ENCODE data around the gene ATP8B4. TPM values are rescaled to one million over a fixed set of nuclear protein-coding genes. Genes with fewer than 3 reads are reported as not detected.

Gene ATP8B4
- polyA plus RNA-seq, 1 donor (not counting 4 experiments of a cell fraction or from before 2014, with no cell fraction given), result 0.05 TPM

- Histone ChIP-seq H3K4me2 (ENCODE audit: control insufficient read depth, extremely low read depth, insufficient read depth, low read depth, low read length) (no peak overlapping the region), H3K27ac (ENCODE audit: control insufficient read depth, insufficient read depth, low read length) (no peak overlapping the region), H3K4me1 (ENCODE audit: control insufficient read depth, extremely low read depth, insufficient read depth, low read length) (no peaks in the 10 kb centered on the region), H3K4me3 (ENCODE audit: control insufficient read depth in 2 of 3, extremely low read depth in 1 of 3, insufficient read depth in 2 of 3, low read depth in 1 of 3, low read length in 3 of 3) (no peak overlapping the region), H3K36me3 (ENCODE audit: control insufficient read depth in 2 of 2, extremely low read depth in 1 of 2, insufficient read depth in 2 of 2, low read length in 2 of 2) (no peaks in the 10 kb centered on the region), H3K9me3 (ENCODE audit: control insufficient read depth, low read depth, low read length) (no peaks in the 10 kb centered on the region), H2AFZ (ENCODE audit: control insufficient read depth, low read length) (no peak overlapping the region), H3K27me3 (ENCODE audit: control insufficient read depth, extremely low read depth, insufficient read depth, low read length) (no peaks in the 10 kb centered on the region), H3K79me2 (ENCODE audit: control insufficient read depth, insufficient read depth, low read length) (no peaks in the 10 kb centered on the region), H3K9me1 (ENCODE audit: control insufficient read depth, extremely low read depth, insufficient read depth, low read length) (no peaks in the 10 kb centered on the region), H3K9ac (ENCODE audit: control insufficient read depth, extremely low read depth, insufficient read depth, low read length) (no peak overlapping the region), H4K20me1 (ENCODE audit: control insufficient read depth, extremely low read depth, insufficient read depth, low read length) (no peaks in the 10 kb centered on the region)
- TF ChIP-seq, protein P1, sequence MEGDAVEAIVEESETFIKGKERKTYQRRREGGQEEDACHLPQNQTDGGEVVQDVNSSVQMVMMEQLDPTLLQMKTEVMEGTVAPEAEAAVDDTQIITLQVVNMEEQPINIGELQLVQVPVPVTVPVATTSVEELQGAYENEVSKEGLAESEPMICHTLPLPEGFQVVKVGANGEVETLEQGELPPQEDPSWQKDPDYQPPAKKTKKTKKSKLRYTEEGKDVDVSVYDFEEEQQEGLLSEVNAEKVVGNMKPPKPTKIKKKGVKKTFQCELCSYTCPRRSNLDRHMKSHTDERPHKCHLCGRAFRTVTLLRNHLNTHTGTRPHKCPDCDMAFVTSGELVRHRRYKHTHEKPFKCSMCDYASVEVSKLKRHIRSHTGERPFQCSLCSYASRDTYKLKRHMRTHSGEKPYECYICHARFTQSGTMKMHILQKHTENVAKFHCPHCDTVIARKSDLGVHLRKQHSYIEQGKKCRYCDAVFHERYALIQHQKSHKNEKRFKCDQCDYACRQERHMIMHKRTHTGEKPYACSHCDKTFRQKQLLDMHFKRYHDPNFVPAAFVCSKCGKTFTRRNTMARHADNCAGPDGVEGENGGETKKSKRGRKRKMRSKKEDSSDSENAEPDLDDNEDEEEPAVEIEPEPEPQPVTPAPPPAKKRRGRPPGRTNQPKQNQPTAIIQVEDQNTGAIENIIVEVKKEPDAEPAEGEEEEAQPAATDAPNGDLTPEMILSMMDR (optimal IDR thresholded peaks at IDR 0.05 in 1 of 3, IDR thresholded peaks at IDR 0.05 in 1 of 3, conservative IDR thresholded peaks at IDR 0.05 in 1 of 3; ENCODE audit: extremely low read depth in 1 of 3, insufficient read depth in 2 of 3, low read length in 3 of 3), result no peak
- no peak for TF ChIP-seq EZH2 (IDR thresholded peaks at IDR 0.05; ENCODE audit: low read length)
- FAIRE-seq (no peak), DNase-seq (ENCODE audit: low read depth, low spot score) (no peak)
- dilution Hi-C loops (cut with MboI; ENCODE audit: extremely low pct_ligation_motif_present, low sequenced_read_pairs), result no loop called here
Observed at GRCh38 chr15:49809894-49810609, 309.0 kb downstream of the ATP8B4 start.

GRCh38 chr15:49808341-49808740 is 310.7 kb downstream of the ATP8B4 start:
- Histone ChIP-seq H3K4me1 (ENCODE audit: control insufficient read depth, extremely low read depth, insufficient read depth, low read length) (no peaks in the 10 kb centered on the region), H3K4me3 (ENCODE audit: control insufficient read depth in 2 of 3, extremely low read depth in 1 of 3, insufficient read depth in 2 of 3, low read depth in 1 of 3, low read length in 3 of 3) (no peak overlapping the region), H3K27me3 (ENCODE audit: control insufficient read depth, extremely low read depth, insufficient read depth, low read length) (no peaks in the 10 kb centered on the region), H4K20me1 (ENCODE audit: control insufficient read depth, extremely low read depth, insufficient read depth, low read length) (no peaks in the 10 kb centered on the region), H3K27ac (ENCODE audit: control insufficient read depth, insufficient read depth, low read length) (no peak overlapping the region), H3K9me3 (ENCODE audit: control insufficient read depth, low read depth, low read length) (no peaks in the 10 kb centered on the region), H3K79me2 (ENCODE audit: control insufficient read depth, insufficient read depth, low read length) (no peaks in the 10 kb centered on the region), H3K9me1 (ENCODE audit: control insufficient read depth, extremely low read depth, insufficient read depth, low read length) (no peaks in the 10 kb centered on the region), H3K4me2 (ENCODE audit: control insufficient read depth, extremely low read depth, insufficient read depth, low read depth, low read length) (no peak overlapping the region), H3K9ac (ENCODE audit: control insufficient read depth, extremely low read depth, insufficient read depth, low read length) (no peak overlapping the region), H2AFZ (ENCODE audit: control insufficient read depth, low read length) (no peak overlapping the region), H3K36me3 (ENCODE audit: control insufficient read depth in 2 of 2, extremely low read depth in 1 of 2, insufficient read depth in 2 of 2, low read length in 2 of 2) (no peaks in the 10 kb centered on the region)
- dilution Hi-C loops (cut with MboI; ENCODE audit: extremely low pct_ligation_motif_present, low sequenced_read_pairs), result no loop called here
- FAIRE-seq, result no peak
- DNase-seq (ENCODE audit: low read depth, low spot score), result no peak
- TF ChIP-seq, protein P1 (optimal IDR thresholded peaks at IDR 0.05 in 1 of 3, IDR thresholded peaks at IDR 0.05 in 1 of 3, conservative IDR thresholded peaks at IDR 0.05 in 1 of 3; ENCODE audit: extremely low read depth in 1 of 3, insufficient read depth in 2 of 3, low read length in 3 of 3), result no peak
- no peak for TF ChIP-seq EZH2 (IDR thresholded peaks at IDR 0.05; ENCODE audit: low read length)

Small RNAs within 50 kb of the gene (small RNA-seq; reads per million reads assigned to genes)
- 0 reads per million in 3 experiments for gene RNA5SP394 (ENCODE audit: insufficient read length in 3 of 3, low read depth in 3 of 3, low replicate concordance in 1 of 3)

Other genes with a start within 250 kb of the ATP8B4 start
- 0.15 to 0.34 TPM (median 0.31 TPM) in 3 replicates for gene SLC27A2, start 63.0 kb upstream of the ATP8B4 start, polyA plus RNA-seq
- gene HDC, start 146.5 kb upstream of the ATP8B4 start, polyA plus RNA-seq, result not detected in 3 replicates
- 16.3 to 23.3 TPM (median 21.1 TPM) in 3 replicates for gene GABPB1, start 236.0 kb upstream of the ATP8B4 start, polyA plus RNA-seq